ENCODE data around the gene TIMELESS.

GRCh38 chr12:56391721-56392120, 57.5 kb downstream of the TIMELESS start:
- TF ChIP-seq, protein P1, sequence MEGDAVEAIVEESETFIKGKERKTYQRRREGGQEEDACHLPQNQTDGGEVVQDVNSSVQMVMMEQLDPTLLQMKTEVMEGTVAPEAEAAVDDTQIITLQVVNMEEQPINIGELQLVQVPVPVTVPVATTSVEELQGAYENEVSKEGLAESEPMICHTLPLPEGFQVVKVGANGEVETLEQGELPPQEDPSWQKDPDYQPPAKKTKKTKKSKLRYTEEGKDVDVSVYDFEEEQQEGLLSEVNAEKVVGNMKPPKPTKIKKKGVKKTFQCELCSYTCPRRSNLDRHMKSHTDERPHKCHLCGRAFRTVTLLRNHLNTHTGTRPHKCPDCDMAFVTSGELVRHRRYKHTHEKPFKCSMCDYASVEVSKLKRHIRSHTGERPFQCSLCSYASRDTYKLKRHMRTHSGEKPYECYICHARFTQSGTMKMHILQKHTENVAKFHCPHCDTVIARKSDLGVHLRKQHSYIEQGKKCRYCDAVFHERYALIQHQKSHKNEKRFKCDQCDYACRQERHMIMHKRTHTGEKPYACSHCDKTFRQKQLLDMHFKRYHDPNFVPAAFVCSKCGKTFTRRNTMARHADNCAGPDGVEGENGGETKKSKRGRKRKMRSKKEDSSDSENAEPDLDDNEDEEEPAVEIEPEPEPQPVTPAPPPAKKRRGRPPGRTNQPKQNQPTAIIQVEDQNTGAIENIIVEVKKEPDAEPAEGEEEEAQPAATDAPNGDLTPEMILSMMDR (conservative IDR thresholded peaks at IDR 0.05; ENCODE audit: low read depth, low read length): no peak
- no peak for TF ChIP-seq EZH2 (IDR thresholded peaks at IDR 0.05; ENCODE audit: low read length, unreplicated experiment)
